ENCODE results near the gene SLC9B1.
A peak's percentile ranks its signal among the peaks of the same experiment; 100 is the strongest.

The SLC9B1 gene

DNA sequence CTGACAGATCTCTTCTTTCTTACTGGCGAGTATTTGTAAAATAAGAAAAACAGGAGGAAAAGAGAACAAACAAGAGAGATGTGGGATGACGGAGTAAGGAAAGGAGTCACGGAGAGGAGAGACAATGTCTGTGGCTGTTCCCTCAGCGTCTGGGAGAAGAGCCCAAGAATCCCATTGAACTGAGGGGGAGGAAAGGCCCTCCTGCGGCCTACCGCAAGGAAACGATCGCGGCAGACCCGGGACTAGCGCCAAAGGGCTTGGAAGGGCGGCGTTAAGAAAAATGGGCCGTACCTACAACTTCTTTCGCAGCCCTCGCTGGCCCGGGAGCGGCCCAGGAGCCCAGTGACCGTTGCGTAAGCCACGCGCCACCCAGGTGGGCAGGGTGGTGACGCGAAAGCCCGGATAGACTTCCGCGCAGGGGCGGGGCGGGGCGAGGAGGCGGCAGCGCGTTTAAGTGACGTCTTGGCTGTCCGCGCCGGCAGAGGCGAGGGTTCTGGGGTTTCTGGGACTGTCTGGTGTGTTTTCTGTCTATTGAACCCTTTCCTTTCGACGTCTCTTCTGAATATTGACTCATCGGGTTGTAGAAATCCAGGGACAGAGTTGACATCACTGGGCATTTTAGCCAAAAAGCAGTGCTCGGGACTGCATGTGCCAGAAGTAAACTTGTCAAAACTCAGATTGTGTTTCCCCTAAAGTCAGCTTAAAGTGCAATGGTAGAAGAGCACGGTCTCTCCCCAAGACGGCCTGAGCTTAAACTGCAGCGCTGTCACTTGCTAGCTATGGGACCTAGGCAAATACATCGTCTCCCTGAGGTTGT, at the start of gene SLC9B1:
Gene SLC9B1, minus strand, starts transcription at position 398 of the 817 bp plus-strand sequence. CDS start 27,994 bp downstream, outside the sequence.
- peak; percentile 97 for DNase-seq (ENCODE audit: low read depth)

GRCh38 chr4:103067841-103068547, 48.5 kb upstream of the SLC9B1 start:
- DNase-seq (ENCODE audit: low read depth): peak; percentile 5

DNA sequence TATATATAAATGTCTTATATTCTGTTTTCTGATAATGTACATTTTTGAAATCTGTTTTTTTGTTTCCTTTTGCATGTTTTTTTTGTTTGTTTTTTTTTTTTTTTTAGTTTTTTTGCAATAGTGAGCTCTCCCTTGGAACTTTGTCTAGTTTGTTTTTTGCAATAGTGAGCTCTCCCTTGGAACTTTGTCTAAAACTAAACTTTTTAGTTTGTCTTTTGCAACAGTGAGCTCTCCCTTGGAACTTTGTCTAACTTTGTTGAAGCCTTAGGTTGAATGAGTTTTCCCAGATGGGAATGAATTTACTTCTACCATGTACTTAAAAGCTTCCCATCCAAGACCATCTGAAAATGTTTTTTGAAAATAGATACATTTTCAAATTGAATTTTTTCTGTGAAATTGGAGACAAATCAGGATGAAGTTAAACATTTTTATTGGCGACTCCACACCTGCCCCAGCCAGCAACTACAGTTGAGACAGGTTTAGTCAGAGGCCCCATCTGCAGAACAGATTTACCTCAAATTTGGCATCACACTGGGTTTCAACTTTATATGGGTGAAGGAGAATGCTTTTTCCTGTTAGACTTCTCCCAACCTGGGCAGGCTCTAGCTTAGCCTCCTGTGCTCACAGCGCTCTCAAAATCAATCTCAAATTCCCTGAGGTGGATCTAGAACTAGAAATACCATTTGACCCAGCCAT, 41.1 kb upstream of the SLC9B1 start:
- no peak for DNase-seq (ENCODE audit: low read depth)

- DNase-seq (ENCODE audit: low read depth): peak; percentile 24
Measured at GRCh38 chr4:103054030-103054429, 34.5 kb upstream of the SLC9B1 start.

GRCh38 chr4:103052779-103053178, 33.3 kb upstream of the SLC9B1 start:
- no peak for DNase-seq (ENCODE audit: low read depth)

GRCh38 chr4:103052145-103052544, 32.6 kb upstream of the SLC9B1 start:
- DNase-seq (ENCODE audit: low read depth): no peak

DNA sequence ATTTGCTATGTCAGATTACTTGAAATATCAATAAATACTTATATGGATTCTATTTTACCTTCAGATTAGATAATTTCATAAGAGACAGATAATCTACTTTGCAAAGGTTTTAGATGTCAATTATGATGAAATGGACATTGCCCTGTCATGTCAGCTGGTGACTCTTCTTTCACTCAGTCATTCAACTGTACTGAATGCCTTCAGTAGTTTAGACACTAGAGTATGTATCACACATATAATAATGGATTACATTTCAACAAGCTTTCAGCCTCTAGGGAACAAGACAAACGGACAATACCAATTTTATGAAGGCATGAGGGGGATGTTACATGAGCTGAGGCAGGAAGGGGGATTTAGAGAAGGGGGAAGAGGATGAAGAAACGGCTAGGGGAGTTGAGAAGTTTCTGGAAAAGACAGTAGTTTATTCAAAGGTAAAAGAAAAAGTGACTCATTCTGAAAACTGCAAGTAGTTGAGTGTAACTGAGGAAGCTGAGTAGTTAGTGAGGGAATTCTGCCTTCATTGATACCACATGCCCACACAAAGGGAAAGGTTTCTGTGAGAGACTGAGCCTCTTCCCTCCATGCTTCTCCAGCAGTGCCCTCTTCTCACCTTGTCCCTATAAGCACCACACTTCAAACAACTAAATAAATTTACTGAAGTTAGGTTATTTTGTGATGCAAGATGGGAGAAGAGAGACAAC, 31.4 kb upstream of the SLC9B1 start:
- DNase-seq (ENCODE audit: low read depth): no peak

GRCh38 chr4:103046416-103047290, 27.1 kb upstream of the SLC9B1 start:
- DNase-seq (ENCODE audit: low read depth): peak; percentile 50

GRCh38 chr4:103044183-103044582, 24.7 kb upstream of the SLC9B1 start:
- no peak for DNase-seq (ENCODE audit: low read depth)

DNA sequence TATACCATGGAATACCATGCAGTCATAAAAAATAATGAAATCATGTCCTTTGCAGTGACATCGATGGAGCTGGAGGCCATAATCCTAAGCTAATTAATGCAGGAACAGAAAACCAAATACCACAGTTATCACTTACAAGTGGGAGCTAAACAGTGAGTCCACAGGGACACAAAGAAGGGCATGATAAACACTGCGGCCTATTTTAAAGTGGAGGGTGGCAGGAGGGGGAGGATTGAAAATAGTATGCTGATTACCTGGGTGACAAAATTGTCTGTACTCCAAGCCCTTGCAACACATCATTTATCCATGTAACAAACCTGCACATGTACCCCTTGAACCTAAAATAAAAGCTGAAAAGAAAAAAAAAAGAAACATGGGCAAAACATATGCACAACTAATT, 16.7 kb upstream of the SLC9B1 start:
- DNase-seq (ENCODE audit: low read depth): no peak

GRCh38 chr4:103032574-103032973, 13.1 kb upstream of the SLC9B1 start:
- DNase-seq (ENCODE audit: low read depth): peak; percentile 48

GRCh38 chr4:103030791-103031190, 11.3 kb upstream of the SLC9B1 start:
- peak; percentile 83 for DNase-seq (ENCODE audit: low read depth)

- no peak for DNase-seq (ENCODE audit: low read depth)
Measured at GRCh38 chr4:103029300-103029699, 9.8 kb upstream of the SLC9B1 start.

DNA sequence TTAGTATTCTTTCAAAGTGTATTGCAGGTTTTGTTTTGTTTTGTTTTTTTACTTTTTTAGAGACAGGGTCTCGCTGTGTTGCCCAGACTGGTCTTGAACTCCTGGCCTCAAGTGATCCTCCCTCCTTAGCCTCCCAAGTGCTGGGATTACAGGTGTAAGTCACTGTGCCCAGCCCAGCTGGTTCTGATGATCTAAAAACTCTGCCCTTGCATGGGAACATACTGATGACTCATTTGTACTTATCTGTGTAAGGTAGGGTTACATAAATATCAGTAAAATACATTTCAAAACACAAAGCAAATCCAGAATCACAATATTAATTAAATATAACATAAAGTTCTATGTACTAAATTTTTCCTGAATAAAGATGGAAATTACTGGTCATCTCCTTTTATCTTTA, 7.4 kb upstream of the SLC9B1 start:
- peak; percentile 21 for DNase-seq (ENCODE audit: low read depth)

- no peak for DNase-seq (ENCODE audit: low read depth)
Measured at GRCh38 chr4:103024996-103025395, 5.5 kb upstream of the SLC9B1 start.

GRCh38 chr4:103021120-103021519, 1.6 kb upstream of the SLC9B1 start:
- DNase-seq (ENCODE audit: low read depth): peak; percentile 15

- DNase-seq (ENCODE audit: low read depth): no peak
Measured at GRCh38 chr4:103018391-103019307, 856 bp downstream of the SLC9B1 start.

DNA sequence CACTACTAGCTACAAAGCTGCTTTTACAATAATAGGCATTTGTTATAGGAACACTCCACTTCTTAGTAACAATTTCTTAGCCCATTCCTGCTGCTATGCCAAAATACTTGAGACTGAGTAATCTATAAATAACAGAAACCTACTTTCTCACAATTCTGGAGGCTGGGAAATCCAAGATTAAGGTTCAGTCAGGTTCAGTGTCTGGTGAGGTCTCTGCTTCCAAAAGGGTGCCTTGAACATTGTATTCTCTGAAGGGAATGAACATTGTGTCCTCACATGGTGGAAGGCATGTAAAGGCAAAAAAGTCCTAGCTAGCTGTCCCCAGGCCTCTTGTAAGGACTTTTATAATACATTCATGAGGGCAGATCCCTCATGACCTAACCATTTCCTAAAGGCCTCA, 7.0 kb downstream of the SLC9B1 start:
- DNase-seq (ENCODE audit: low read depth): no peak

- DNase-seq (ENCODE audit: low read depth): peak; percentile 81
Measured at GRCh38 chr4:103012060-103012459, 7.4 kb downstream of the SLC9B1 start.
